HepG2 (cell line): Measurements from ENCODE around the gene C22orf15. TPM values are rescaled to one million over a fixed set of nuclear protein-coding genes. Genes with fewer than 3 reads are reported as not detected.
A peak's percentile ranks its signal among the peaks of the same experiment; 100 is the strongest.

Experiments used
- ATAC-seq: fragments of 200-7000 bp; cut with Tn5 transposase; 3 replicates; pipeline ENCODE4 v1.9.1; 2020; ENCODE audit warnings: mild to moderate bottlenecking, moderate library complexity
- BruUV-seq: library from RNA; stranded (reverse); fragments of 400-500 nt; replicated peaks from 2 replicates; lab custom pipeline; 2021; lab: Mats Ljungman, UMichigan
- CTCF ChIA-PET: fragments of 300-600 bp; formaldehyde crosslinking; extraction: SDS; loops from one replicate; lab custom pipeline; 2021; ENCODE audit warnings: low total read pairs, inconsistent platforms, low intra/inter-chr PET ratio; lab: Yijun Ruan, JAX
- POLR2A ChIA-PET: fragments of 350-600 bp; sonication (Branson Sonifier 250); formaldehyde crosslinking; loops from one replicate; lab custom pipeline; 2020; ENCODE audit warnings: antibody characterized with exemption, inconsistent platforms; lab: Yijun Ruan, JAX
- DNase-seq: peaks from one replicate; pipeline ENCODE4 v3.0.0-alpha.2; 2015; ENCODE audit warnings: low spot score
- FAIRE-seq: peaks from 3 replicates; lab custom pipeline; 2011; peaks lifted over from hg19 to GRCh38; lab: Jason Lieb, UNC
- H2AFZ ChIP-seq: one replicate; pipeline ENCODE4 v1.6.1; 2011; ENCODE audit warnings: low read length, inconsistent platforms
- H3K27ac ChIP-seq: fragments of 300-600 bp; 3 replicates; pipeline ENCODE4 v1.8.0; 2011; ENCODE audit warnings: mixed run types, mild to moderate bottlenecking, mixed read lengths, low read length, inconsistent platforms; ENCODE audit not compliant: insufficient read depth; ENCODE audit errors: extremely low read length
- H3K27me3 ChIP-seq, 2 experiments: fragments of 200-600 bp in 1 of 2; 2 replicates in 1 of 2; 3 replicates in 1 of 2; pipeline versions ENCODE4 v1.6.0 to v1.8.0; 2011; ENCODE audit warnings: low read length in 2 of 2, mild to moderate bottlenecking in 2 of 2, moderate library complexity in 2 of 2, inconsistent platforms in 1 of 2; ENCODE audit not compliant: insufficient read depth in 2 of 2, control insufficient read depth in 1 of 2
- H3K36me3 ChIP-seq, 2 experiments: fragments of 200-600 bp in 1 of 2; replicated peaks in 1 of 2; 2 replicates in 1 of 2; 3 replicates in 1 of 2; pipeline versions ENCODE4 v1.5.1 to v1.8.0; 2011; ENCODE audit warnings: low read length in 2 of 2, inconsistent platforms in 1 of 2; ENCODE audit not compliant: insufficient read depth in 2 of 2, control insufficient read depth in 1 of 2
- H3K4me1 ChIP-seq: 2 replicates; pipeline ENCODE4 v1.5.1; 2012; ENCODE audit warnings: low read length, inconsistent platforms; ENCODE audit not compliant: insufficient read depth
- H3K4me2 ChIP-seq: 2 replicates; pipeline ENCODE4 v1.6.0; 2011; ENCODE audit warnings: low read depth, low read length, inconsistent platforms
- H3K4me3 ChIP-seq, 3 experiments: fragments of 200-600 bp in 1 of 3; sonication (generic), shearing (Covaris generic) in 1 of 3; replicated peaks in 1 of 3; 2 replicates each; pipeline ENCODE4 v1.5.1; 2011 to 2016; ENCODE audit warnings: low read length in 3 of 3, inconsistent platforms in 2 of 3, low read depth in 2 of 3, mild to moderate bottlenecking in 2 of 3, control low read depth in 1 of 3, mixed read lengths in 1 of 3; ENCODE audit not compliant: insufficient read depth in 1 of 3
- H3K79me2 ChIP-seq: one replicate; pipeline ENCODE4 v1.6.1; 2011; ENCODE audit warnings: low read length, inconsistent platforms; ENCODE audit not compliant: insufficient read depth
- H3K9ac ChIP-seq: 2 replicates; pipeline ENCODE4 v1.6.0; 2011; ENCODE audit warnings: mild to moderate bottlenecking, low read depth, low read length, inconsistent platforms; ENCODE audit not compliant: insufficient read depth
- H3K9me3 ChIP-seq: 2 replicates; pipeline ENCODE4 v1.5.1; 2012; ENCODE audit warnings: mild to moderate bottlenecking, low read length
- H4K20me1 ChIP-seq: 2 replicates; pipeline ENCODE4 v1.6.0; 2011; ENCODE audit warnings: inconsistent platforms, mild to moderate bottlenecking, low read length, moderate library complexity; ENCODE audit not compliant: insufficient read depth
- ATAD3A ChIP-seq: sonication (generic); formaldehyde crosslinking; IDR thresholded peaks from 2 replicates; pipeline ENCODE4 v1.4.0; 2020; ENCODE audit warnings: missing genetic modification reagents
- BORCS8-MEF2B ChIP-seq: sonication (generic); formaldehyde crosslinking; IDR thresholded peaks from 2 replicates; pipeline ENCODE4 v1.8.0; 2022; ENCODE audit warnings: mild to moderate bottlenecking, missing genetic modification reagents
- DNMT1 ChIP-seq: sonication (generic); formaldehyde crosslinking; IDR thresholded peaks from 2 replicates; pipeline ENCODE4 v1.5.1; 2020; ENCODE audit warnings: mild to moderate bottlenecking, missing genetic modification reagents
- FOXJ3 ChIP-seq: sonication (generic); formaldehyde crosslinking; IDR thresholded peaks from 2 replicates; pipeline ENCODE4 v1.4.0; 2020; ENCODE audit warnings: missing genetic modification reagents, mild to moderate bottlenecking, borderline replicate concordance
- IRX3 ChIP-seq: sonication (generic); formaldehyde crosslinking; IDR thresholded peaks from 2 replicates; pipeline ENCODE4 v1.8.1; 2023; ENCODE audit warnings: mild to moderate bottlenecking, low read depth, missing genetic modification reagents, borderline replicate concordance
- MED13 ChIP-seq: sonication (generic); formaldehyde crosslinking; IDR thresholded peaks from 2 replicates; pipeline ENCODE4 v1.5.0; 2020; ENCODE audit warnings: missing genetic modification reagents
- MXD4 ChIP-seq: IDR thresholded peaks from 2 replicates; pipeline ENCODE4 v1.6.1; 2016; ENCODE audit warnings: mild to moderate bottlenecking, missing biosample characterization, missing genetic modification reagents
- NFIC ChIP-seq: IDR thresholded peaks from 2 replicates; pipeline ENCODE4 v1.6.1; 2012; ENCODE audit warnings: mild to moderate bottlenecking, low read length, inconsistent platforms
- ONECUT2 ChIP-seq: sonication (generic); formaldehyde crosslinking; IDR thresholded peaks from 2 replicates; pipeline ENCODE4 v1.4.0; 2020; ENCODE audit warnings: missing genetic modification reagents
- SIX1 ChIP-seq: sonication (generic); formaldehyde crosslinking; IDR thresholded peaks from 2 replicates; pipeline ENCODE4 v1.4.0; 2020; ENCODE audit warnings: missing genetic modification reagents, borderline replicate concordance
- SIX4 ChIP-seq: sonication (generic); formaldehyde crosslinking; IDR thresholded peaks from 2 replicates; pipeline ENCODE4 v1.4.0; 2020; ENCODE audit warnings: missing genetic modification reagents
- SMAD9 ChIP-seq: sonication (generic); formaldehyde crosslinking; IDR thresholded peaks from 2 replicates; pipeline ENCODE4 v1.5.1; 2020; ENCODE audit warnings: mild to moderate bottlenecking, missing genetic modification reagents
- ZBTB1 ChIP-seq: sonication (generic); formaldehyde crosslinking; IDR thresholded peaks from 2 replicates; pipeline ENCODE4 v1.4.0; 2020; ENCODE audit warnings: missing genetic modification reagents, borderline replicate concordance
- ZNF460 ChIP-seq: sonication (generic); formaldehyde crosslinking; IDR thresholded peaks from 2 replicates; pipeline ENCODE4 v1.5.1; 2020; ENCODE audit warnings: missing genetic modification reagents, mild to moderate bottlenecking, borderline replicate concordance
- ZNF564 ChIP-seq: sonication (generic); formaldehyde crosslinking; IDR thresholded peaks from 2 replicates; pipeline ENCODE4 v1.8.1; 2023; ENCODE audit warnings: mild to moderate bottlenecking, missing genetic modification reagents
- ZNF7 ChIP-seq: IDR thresholded peaks from 2 replicates; pipeline ENCODE4 v1.6.1; 2016; ENCODE audit warnings: missing biosample characterization, missing genetic modification reagents
- ZNF737 ChIP-seq: sonication (generic); formaldehyde crosslinking; IDR thresholded peaks from 2 replicates; pipeline ENCODE4 v1.5.0; 2020; ENCODE audit warnings: missing genetic modification reagents, mild to moderate bottlenecking, borderline replicate concordance
- ZNF883 ChIP-seq: sonication (generic); formaldehyde crosslinking; IDR thresholded peaks from 2 replicates; pipeline ENCODE4 v1.5.1; 2020; ENCODE audit warnings: mild to moderate bottlenecking, missing genetic modification reagents; ENCODE audit errors: not compliant biosample characterization
- WGBS: methylation state at CpG from one replicate; pipeline ENCODE4 v1.1.6; 2017; ENCODE audit warnings: low lambda C conversion rate; 5-methylcytosine and 5-hydroxymethylcytosine counted together
- in situ Hi-C: cut with HindIII; loops from 2 replicates; pipeline ENCODE4 v1.10.0; 2017; ENCODE audit warnings: low pct_unique_long_range_greater_than_20kb; ENCODE audit not compliant: extremely low pct_ligation_motif_present
- intact Hi-C: fragments of 100-400 bp; cut with micrococcal nuclease; formaldehyde crosslinking; loops from one replicate; pipeline ENCODE4 v1.10.0; 2022; ENCODE audit not compliant: unreplicated experiment
- polyA plus RNA-seq, 8 experiments: library from polyadenylated mRNA; depleted of rRNA in 3 of 8; stranded (reverse) in 7 of 8; unstranded in 1 of 8; fragments of >200 nt; fragmentation: Illumina TruSeq in 4 of 8; extraction: Trizol in 4 of 8; gene quantifications; 2 replicates each; pipeline versions ENCODE4 v1.2.1 to v1.2.3, GENCODE V29; 2011 to 2016; ENCODE audit warnings: low read depth in 4 of 8, missing spikeins in 1 of 8, mixed read lengths in 1 of 8; ENCODE audit not compliant: insufficient read depth in 1 of 8
- total RNA-seq, 5 experiments: library from RNA; depleted of rRNA; stranded (reverse); fragments of >200 nt; fragmentation: Illumina TruSeq; extraction: Trizol; gene quantifications; 2 replicates each; pipeline ENCODE4 v1.2.3, GENCODE V29; 2016; ENCODE audit warnings: low read depth in 1 of 5
- TF ChIP-seq, protein P1 (sequence below): sonication (generic); formaldehyde crosslinking; IDR thresholded peaks from 2 replicates; pipeline ENCODE4 v1.4.0; 2020; ENCODE audit warnings: missing genetic modification reagents

C22orf15 gene
- total and polyA plus RNA-seq, 2 of the 13 experiments (the other 11 are each of a cell fraction or from before 2014, with no cell fraction given): not detected

DNA sequence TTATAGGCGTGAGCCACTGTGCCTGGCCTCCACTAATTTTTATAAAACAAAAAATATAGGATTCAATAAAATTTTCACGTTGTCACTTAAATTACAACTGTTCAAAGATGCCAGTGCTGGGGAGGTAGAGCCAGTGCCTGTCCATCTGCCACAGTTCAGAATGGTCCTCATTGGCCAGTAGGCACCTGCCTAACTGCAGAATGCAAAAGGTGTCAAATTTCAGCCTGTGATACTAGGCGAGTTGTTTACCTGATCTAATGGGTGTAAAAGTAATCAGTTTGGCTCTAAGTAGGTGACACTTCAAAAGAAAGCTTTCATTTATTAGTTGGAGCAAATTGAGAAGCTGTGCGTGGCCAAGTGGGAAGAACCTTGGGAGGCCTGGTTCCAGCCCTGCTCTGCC, 26.3 kb downstream of the C22orf15 start:
- peaks cover 23% of the 10 kb centered on the region for H4K20me1 ChIP-seq
- CTCF ChIA-PET: interaction anchor here (0.8 to 1.8 kb wide), 2 partner anchors 18 to 21 kb away, joined by 7 to 18 read pairs; partner anchors contain the start of gene CHCHD10

More for the DNA sequence above, 26.3 kb downstream of the C22orf15 start:
- DNase-seq: no peak
- peaks cover 12 to 26% of the 10 kb centered on the region in 2 experiments for H3K36me3 ChIP-seq
- H3K9me3 ChIP-seq: no peaks in the 10 kb centered on the region
- POLR2A ChIA-PET: interaction anchor here (0.6 to 7.1 kb wide), 11 partner anchors 8 to 68 kb away, joined by 3 to 201 read pairs (median 4); partner anchors contain the start of genes CHCHD10, MMP11, SLC2A11 and ZNF70
- H3K27me3 ChIP-seq: no peaks in the 10 kb centered on the region
- H3K79me2 ChIP-seq: peaks cover 54% of the 10 kb centered on the region
- FAIRE-seq: no peak
- H3K27ac ChIP-seq: peak overlapping the region; percentile 52
- ATAC-seq: peak; percentile 2; the same call in 1 of the 3 replicates
- peak overlapping the region; percentile 34; the same call in 1 of the 2 replicates for H3K9ac ChIP-seq
- no peak for TF ChIP-seq ZNF737 (CRISPR knock-in tag)
- peak; percentile 77 for TF ChIP-seq SIX4 (CRISPR knock-in tag)
- TF ChIP-seq ZNF883 (CRISPR knock-in tag): no peak
- no peak for TF ChIP-seq NFIC
- no peak for TF ChIP-seq SMAD9 (CRISPR knock-in tag)
- TF ChIP-seq MED13: no peak
- no peak for TF ChIP-seq ATAD3A
- TF ChIP-seq SIX1 (CRISPR knock-in tag): peak; percentile 48; the same call in 1 of the 2 replicates
- TF ChIP-seq BORCS8-MEF2B: no peak
- no peak for TF ChIP-seq DNMT1
- TF ChIP-seq MXD4: no peak
- TF ChIP-seq ZBTB1 (CRISPR knock-in tag): no peak
- peak; percentile 66 for TF ChIP-seq ZNF7 (CRISPR knock-in tag)
- TF ChIP-seq ZNF564 (CRISPR knock-in tag): no peak
- TF ChIP-seq IRX3: no peak
- TF ChIP-seq, protein P1, sequence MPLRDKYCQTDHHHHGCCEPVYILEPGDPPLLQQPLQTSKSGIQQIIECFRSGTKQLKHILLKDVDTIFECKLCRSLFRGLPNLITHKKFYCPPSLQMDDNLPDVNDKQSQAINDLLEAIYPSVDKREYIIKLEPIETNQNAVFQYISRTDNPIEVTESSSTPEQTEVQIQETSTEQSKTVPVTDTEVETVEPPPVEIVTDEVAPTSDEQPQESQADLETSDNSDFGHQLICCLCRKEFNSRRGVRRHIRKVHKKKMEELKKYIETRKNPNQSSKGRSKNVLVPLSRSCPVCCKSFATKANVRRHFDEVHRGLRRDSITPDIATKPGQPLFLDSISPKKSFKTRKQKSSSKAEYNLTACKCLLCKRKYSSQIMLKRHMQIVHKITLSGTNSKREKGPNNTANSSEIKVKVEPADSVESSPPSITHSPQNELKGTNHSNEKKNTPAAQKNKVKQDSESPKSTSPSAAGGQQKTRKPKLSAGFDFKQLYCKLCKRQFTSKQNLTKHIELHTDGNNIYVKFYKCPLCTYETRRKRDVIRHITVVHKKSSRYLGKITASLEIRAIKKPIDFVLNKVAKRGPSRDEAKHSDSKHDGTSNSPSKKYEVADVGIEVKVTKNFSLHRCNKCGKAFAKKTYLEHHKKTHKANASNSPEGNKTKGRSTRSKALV (CRISPR knock-in tag): no peak
- no peak for TF ChIP-seq ZNF460 (CRISPR knock-in tag)
- TF ChIP-seq FOXJ3 (CRISPR knock-in tag): peak; percentile 4; the same call in 1 of the 2 replicates
- TF ChIP-seq ONECUT2 (CRISPR knock-in tag): no peak
- WGBS: 73% methylated on average over 4 of the region's 4 CpGs
- BruUV-seq: no TSS peak
- peaks cover 50% of the 10 kb centered on the region for H3K4me1 ChIP-seq
- H2AFZ ChIP-seq: no peak overlapping the region
- in situ Hi-C loops: no loop called here
- H3K4me2 ChIP-seq: peak overlapping the region; percentile 99
- H3K4me3 ChIP-seq: 0 out of 6 replicates have a peak overlapping the region, but pooled peaks of 1 of the 3 experiments have one; percentile 1
- intact Hi-C loops: loop anchor here (1.0 to 5.0 kb wide), 2 partner anchors 21 to 68 kb away; partner anchors contain the start of gene SLC2A11
